ENCODE measurements around the gene TECPR2.

GRCh38 chr14:102500713-102501112 is 138.0 kb downstream of the TECPR2 start:
- TF ChIP-seq CTCF (IDR thresholded peaks at IDR 0.05; ENCODE audit: low read depth, low read length, missing input control) (no peak), TAF1 (conservative IDR thresholded peaks at IDR 0.05) (no peak), GABPA (IDR thresholded peaks at IDR 0.05 in 1 of 2, conservative IDR thresholded peaks at IDR 0.05 in 1 of 2) (no peak), ZBTB33 (IDR thresholded peaks at IDR 0.05) (no peak), RAD21 (IDR thresholded peaks at IDR 0.05) (no peak), YY1 (IDR thresholded peaks at IDR 0.05) (no peak), ATF3 (IDR thresholded peaks at IDR 0.05) (no peak), SP1 (IDR thresholded peaks at IDR 0.05) (no peak), REST (IDR thresholded peaks at IDR 0.05) (no peak)
